ENCODE data around the gene SSUH2.

Gene SSUH2

DNA sequence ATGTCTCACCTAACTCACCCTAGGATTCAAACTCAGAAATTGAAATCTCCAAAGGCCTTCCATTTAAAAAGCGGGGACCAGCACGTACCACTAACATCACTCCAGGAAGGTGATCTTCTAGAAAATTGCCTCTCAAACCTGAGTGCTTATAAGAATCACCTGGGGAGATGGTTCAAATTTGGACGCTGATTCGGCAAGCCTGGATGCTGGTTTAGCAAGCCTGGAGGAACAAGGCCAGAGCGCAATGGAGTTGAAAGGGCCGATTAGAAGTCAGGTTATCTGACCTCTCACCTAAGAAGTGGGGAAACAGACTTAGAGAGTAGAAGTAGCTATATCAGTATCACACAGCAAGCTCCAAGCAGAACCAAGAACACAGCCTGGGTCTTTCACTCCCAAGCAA, 68.2 kb downstream of the SSUH2 start:
- no peak overlapping the region for H3K4me3 ChIP-seq (ENCODE audit: low read depth, low read length)
- no peak overlapping the region for H3K14ac ChIP-seq (ENCODE audit: low read length)

GRCh38 chr3:8575364-8576104, 69.1 kb downstream of the SSUH2 start:
- no peaks in the 10 kb centered on the region for H3K79me2 ChIP-seq (ENCODE audit: control insufficient read depth, insufficient read depth, low read length, poor library complexity)
- H3K79me1 ChIP-seq (ENCODE audit: low read length) = no peaks in the 10 kb centered on the region
- H2AFZ ChIP-seq (ENCODE audit: insufficient read depth, low read length, poor library complexity) = no peak overlapping the region
- peaks cover 2 to 18% of the 10 kb centered on the region in 2 experiments for H3K36me3 ChIP-seq (ENCODE audit: control insufficient read depth in 1 of 2, insufficient read depth in 2 of 2, low read length in 2 of 2)
- no peaks in the 10 kb centered on the region for H3K4me1 ChIP-seq (ENCODE audit: control insufficient read depth in 1 of 2, insufficient read depth in 2 of 2, low read length in 2 of 2)
- no peak overlapping the region for H3K4ac ChIP-seq (ENCODE audit: low read depth, low read length)
- no peak overlapping the region for H3K18ac ChIP-seq (ENCODE audit: low read length)
- no peak overlapping the region for H3K23ac ChIP-seq (ENCODE audit: low read length)
- no CpG with 5 or more reads among the region's 5 CpGs for WGBS (ENCODE audit: extremely low coverage, insufficient coverage, insufficient read length)
- H3K9ac ChIP-seq (ENCODE audit: low read length) = no peak overlapping the region
- no peak overlapping the region for H2BK120ac ChIP-seq (ENCODE audit: insufficient read depth, low read length, poor library complexity)
- no peak overlapping the region for H3K14ac ChIP-seq (ENCODE audit: low read length)
- H4K12ac ChIP-seq (ENCODE audit: low read depth, low read length) = no peak overlapping the region
- no peaks in the 10 kb centered on the region for H3K9me3 ChIP-seq (ENCODE audit: insufficient read depth, low read depth, low read length)
- H3K4me2 ChIP-seq (ENCODE audit: low read length) = no peak overlapping the region
- no peak overlapping the region for H2BK12ac ChIP-seq (ENCODE audit: low read length)
- H2BK5ac ChIP-seq (ENCODE audit: low read depth, low read length, poor library complexity) = no peak overlapping the region
- H3K27ac ChIP-seq (ENCODE audit: low read depth, low read length) = no peak overlapping the region
- no peaks in the 10 kb centered on the region for H3K27me3 ChIP-seq (ENCODE audit: insufficient read depth, low read length)
- H2AK5ac ChIP-seq (ENCODE audit: low read length) = no peak overlapping the region
- no peak overlapping the region for H3K4me3 ChIP-seq (ENCODE audit: low read depth, low read length)
- DNase-seq = no peak
- H4K91ac ChIP-seq (ENCODE audit: low read depth, low read length) = no peak overlapping the region
- H4K8ac ChIP-seq (ENCODE audit: low read depth, low read length) = no peak overlapping the region

More for the DNA sequence above, 68.2 kb downstream of the SSUH2 start:
- H3K27ac ChIP-seq (ENCODE audit: low read depth, low read length) = no peak overlapping the region
- H3K4me1 ChIP-seq (ENCODE audit: control insufficient read depth in 1 of 2, insufficient read depth in 2 of 2, low read length in 2 of 2) = no peaks in the 10 kb centered on the region
- H2BK5ac ChIP-seq (ENCODE audit: low read depth, low read length, poor library complexity) = no peak overlapping the region
- DNase-seq = no peak
- no peak overlapping the region for H3K4ac ChIP-seq (ENCODE audit: low read depth, low read length)
- peaks cover 0 to 12% of the 10 kb centered on the region in 2 experiments for H3K36me3 ChIP-seq (ENCODE audit: control insufficient read depth in 1 of 2, insufficient read depth in 2 of 2, low read length in 2 of 2)
- H3K9ac ChIP-seq (ENCODE audit: low read length) = no peak overlapping the region
- no peak overlapping the region for H3K23ac ChIP-seq (ENCODE audit: low read length)
- H4K91ac ChIP-seq (ENCODE audit: low read depth, low read length) = no peak overlapping the region
- H3K18ac ChIP-seq (ENCODE audit: low read length) = no peak overlapping the region
- H3K27me3 ChIP-seq (ENCODE audit: insufficient read depth, low read length) = no peaks in the 10 kb centered on the region
- no peak overlapping the region for H4K12ac ChIP-seq (ENCODE audit: low read depth, low read length)
- no peak overlapping the region for H2AFZ ChIP-seq (ENCODE audit: insufficient read depth, low read length, poor library complexity)
- no peaks in the 10 kb centered on the region for H3K79me1 ChIP-seq (ENCODE audit: low read length)
- no peaks in the 10 kb centered on the region for H3K9me3 ChIP-seq (ENCODE audit: insufficient read depth, low read depth, low read length)
- no peaks in the 10 kb centered on the region for H3K79me2 ChIP-seq (ENCODE audit: control insufficient read depth, insufficient read depth, low read length, poor library complexity)
- no peak overlapping the region for H4K8ac ChIP-seq (ENCODE audit: low read depth, low read length)
- no peak overlapping the region for H3K4me2 ChIP-seq (ENCODE audit: low read length)
- no peak overlapping the region for H2BK12ac ChIP-seq (ENCODE audit: low read length)
- H2AK5ac ChIP-seq (ENCODE audit: low read length) = no peak overlapping the region
- WGBS (ENCODE audit: extremely low coverage, insufficient coverage, insufficient read length) = no CpG with 5 or more reads among the region's 6 CpGs
- no peak overlapping the region for H2BK120ac ChIP-seq (ENCODE audit: insufficient read depth, low read length, poor library complexity)

GRCh38 chr3:8574670-8575322, 69.8 kb downstream of the SSUH2 start:
- Histone ChIP-seq H2BK5ac (ENCODE audit: low read depth, low read length, poor library complexity) (no peak overlapping the region), H3K4me3 (ENCODE audit: low read depth, low read length) (no peak overlapping the region), H3K79me1 (ENCODE audit: low read length) (no peaks in the 10 kb centered on the region), H3K4ac (ENCODE audit: low read depth, low read length) (no peak overlapping the region), H2BK12ac (ENCODE audit: low read length) (no peak overlapping the region), H3K9ac (ENCODE audit: low read length) (no peak overlapping the region), H3K14ac (ENCODE audit: low read length) (no peak overlapping the region), H3K36me3 (ENCODE audit: control insufficient read depth in 1 of 2, insufficient read depth in 2 of 2, low read length in 2 of 2) (peaks cover 9 to 25% of the 10 kb centered on the region in 2 experiments), H3K18ac (ENCODE audit: low read length) (no peak overlapping the region), H4K91ac (ENCODE audit: low read depth, low read length) (no peak overlapping the region), H3K79me2 (ENCODE audit: control insufficient read depth, insufficient read depth, low read length, poor library complexity) (no peaks in the 10 kb centered on the region), H2BK120ac (ENCODE audit: insufficient read depth, low read length, poor library complexity) (no peak overlapping the region), H3K27me3 (ENCODE audit: insufficient read depth, low read length) (no peaks in the 10 kb centered on the region), H2AFZ (ENCODE audit: insufficient read depth, low read length, poor library complexity) (no peak overlapping the region), H2AK5ac (ENCODE audit: low read length) (no peak overlapping the region), H3K4me1 (ENCODE audit: control insufficient read depth in 1 of 2, insufficient read depth in 2 of 2, low read length in 2 of 2) (no peaks in the 10 kb centered on the region), H4K8ac (ENCODE audit: low read depth, low read length) (no peak overlapping the region), H3K9me3 (ENCODE audit: insufficient read depth, low read depth, low read length) (no peaks in the 10 kb centered on the region), H3K27ac (ENCODE audit: low read depth, low read length) (no peak overlapping the region), H4K12ac (ENCODE audit: low read depth, low read length) (no peak overlapping the region), H3K4me2 (ENCODE audit: low read length) (no peak overlapping the region), H3K23ac (ENCODE audit: low read length) (no peak overlapping the region)
- no CpG with 5 or more reads among the region's 5 CpGs for WGBS (ENCODE audit: extremely low coverage, insufficient coverage, insufficient read length)
- DNase-seq = no peak

GRCh38 chr3:8574040-8574669, 70.4 kb downstream of the SSUH2 start:
- Histone ChIP-seq H2BK120ac (ENCODE audit: insufficient read depth, low read length, poor library complexity) (no peak overlapping the region), H2AK5ac (ENCODE audit: low read length) (no peak overlapping the region), H2BK5ac (ENCODE audit: low read depth, low read length, poor library complexity) (no peak overlapping the region), H3K14ac (ENCODE audit: low read length) (no peak overlapping the region), H3K79me2 (ENCODE audit: control insufficient read depth, insufficient read depth, low read length, poor library complexity) (no peaks in the 10 kb centered on the region), H3K79me1 (ENCODE audit: low read length) (no peaks in the 10 kb centered on the region), H3K23ac (ENCODE audit: low read length) (no peak overlapping the region), H4K8ac (ENCODE audit: low read depth, low read length) (no peak overlapping the region), H2BK12ac (ENCODE audit: low read length) (no peak overlapping the region), H4K12ac (ENCODE audit: low read depth, low read length) (no peak overlapping the region), H3K9ac (ENCODE audit: low read length) (no peak overlapping the region), H3K4me3 (ENCODE audit: low read depth, low read length) (no peak overlapping the region), H3K9me3 (ENCODE audit: insufficient read depth, low read depth, low read length) (no peaks in the 10 kb centered on the region), H3K36me3 (ENCODE audit: control insufficient read depth in 1 of 2, insufficient read depth in 2 of 2, low read length in 2 of 2) (peaks cover 15 to 32% of the 10 kb centered on the region in 2 experiments), H2AFZ (ENCODE audit: insufficient read depth, low read length, poor library complexity) (no peak overlapping the region), H3K27me3 (ENCODE audit: insufficient read depth, low read length) (no peaks in the 10 kb centered on the region), H3K4me1 (ENCODE audit: control insufficient read depth in 1 of 2, insufficient read depth in 2 of 2, low read length in 2 of 2) (no peaks in the 10 kb centered on the region), H3K4me2 (ENCODE audit: low read length) (no peak overlapping the region), H3K27ac (ENCODE audit: low read depth, low read length) (no peak overlapping the region), H3K4ac (ENCODE audit: low read depth, low read length) (no peak overlapping the region), H4K91ac (ENCODE audit: low read depth, low read length) (no peak overlapping the region), H3K18ac (ENCODE audit: low read length) (no peak overlapping the region)
- WGBS (ENCODE audit: extremely low coverage, insufficient coverage, insufficient read length) = no CpG with 5 or more reads among the region's 2 CpGs
- no peak for DNase-seq
